K562 (cell line): ENCODE results near the gene DCAF12.

ENCODE experiments used
- CTBP1 ChIP-seq: fragments of 450-650 bp; IDR thresholded peaks from 2 replicates; pipeline ENCODE4 v1.6.1; 2016; ENCODE audit warnings: borderline replicate concordance
- FOS ChIP-seq: IDR thresholded peaks from 3 replicates; pipeline ENCODE4 v1.6.1; 2011; ENCODE audit not compliant: insufficient read length; ENCODE audit errors: extremely low read depth
- FOXM1 ChIP-seq, 2 experiments: fragments of 450-650 bp in 1 of 2; sonication (generic) in 1 of 2; formaldehyde crosslinking in 1 of 2; IDR thresholded peaks; 2 replicates each; pipeline versions ENCODE4 v1.6.1 to v1.9.0; 2017 to 2022; ENCODE audit warnings: low read depth in 2 of 2, mild to moderate bottlenecking in 2 of 2, missing genetic modification reagents in 1 of 2, moderate library complexity in 1 of 2
- HCFC1 ChIP-seq: IDR thresholded peaks from 2 replicates; pipeline ENCODE4 v1.6.1; 2012; ENCODE audit warnings: low read depth, low read length, improper control_type of control experiment
- PBX2 ChIP-seq, 2 experiments: IDR thresholded peaks in 1 of 2; conservative IDR thresholded peaks in 1 of 2; 2 replicates each; pipeline ENCODE4 v1.6.1; 2016; ENCODE audit warnings: low read depth in 2 of 2, mild to moderate bottlenecking in 1 of 2, missing compliant biosample characterization in 1 of 2, missing genetic modification characterization in 1 of 2, moderate library complexity in 1 of 2
- RFX5 ChIP-seq: IDR thresholded peaks from 2 replicates; pipeline ENCODE4 v1.6.1; 2011; ENCODE audit warnings: low read depth, mild to moderate bottlenecking, improper control_type of control experiment, low read length
- TCF3 ChIP-seq: sonication (generic); formaldehyde crosslinking; IDR thresholded peaks from 2 replicates; pipeline ENCODE4 v1.4.0; 2020; ENCODE audit warnings: mild to moderate bottlenecking, missing genetic modification reagents
- ZNF75A ChIP-seq: fragments of 450-650 bp; formaldehyde crosslinking; IDR thresholded peaks from 2 replicates; pipeline ENCODE4 v1.4.0; 2020; ENCODE audit warnings: mild to moderate bottlenecking
- ZNF785 ChIP-seq: fragments of 250-450 bp; sonication (Bioruptor Pico); IDR thresholded peaks from 2 replicates; pipeline ENCODE4 v1.4.0; 2020; ENCODE audit warnings: mild to moderate bottlenecking
- TF ChIP-seq, protein P1 (sequence below), 3 experiments: IDR thresholded peaks in 2 of 3; conservative IDR thresholded peaks in 1 of 3; 2 replicates each; pipeline ENCODE4 v1.5.1; 2011 to 2012; ENCODE audit warnings: low read length in 3 of 3, mild to moderate bottlenecking in 3 of 3, control low read depth in 2 of 3, improper control_type of control experiment in 1 of 3, inconsistent platforms in 1 of 3, low read depth in 1 of 3, mixed read lengths in 1 of 3, moderate library complexity in 1 of 3; ENCODE audit not compliant: insufficient read depth in 2 of 3
- TF ChIP-seq, protein P2 (sequence below), 2 experiments: fragments of 450-650 bp in 1 of 2; sonication (generic) in 1 of 2; formaldehyde crosslinking; conservative IDR thresholded peaks; 2 replicates each; pipeline versions ENCODE4 v1.4.0 to v1.8.1; 2020 to 2022; ENCODE audit warnings: mild to moderate bottlenecking in 1 of 2, missing genetic modification reagents in 1 of 2

GRCh38 chr9:34123682-34124081 lies 2.8 kb downstream of the DCAF12 start:
- TF ChIP-seq ZNF75A (CRISPR knock-in tag): no peak
- TF ChIP-seq, protein P1, sequence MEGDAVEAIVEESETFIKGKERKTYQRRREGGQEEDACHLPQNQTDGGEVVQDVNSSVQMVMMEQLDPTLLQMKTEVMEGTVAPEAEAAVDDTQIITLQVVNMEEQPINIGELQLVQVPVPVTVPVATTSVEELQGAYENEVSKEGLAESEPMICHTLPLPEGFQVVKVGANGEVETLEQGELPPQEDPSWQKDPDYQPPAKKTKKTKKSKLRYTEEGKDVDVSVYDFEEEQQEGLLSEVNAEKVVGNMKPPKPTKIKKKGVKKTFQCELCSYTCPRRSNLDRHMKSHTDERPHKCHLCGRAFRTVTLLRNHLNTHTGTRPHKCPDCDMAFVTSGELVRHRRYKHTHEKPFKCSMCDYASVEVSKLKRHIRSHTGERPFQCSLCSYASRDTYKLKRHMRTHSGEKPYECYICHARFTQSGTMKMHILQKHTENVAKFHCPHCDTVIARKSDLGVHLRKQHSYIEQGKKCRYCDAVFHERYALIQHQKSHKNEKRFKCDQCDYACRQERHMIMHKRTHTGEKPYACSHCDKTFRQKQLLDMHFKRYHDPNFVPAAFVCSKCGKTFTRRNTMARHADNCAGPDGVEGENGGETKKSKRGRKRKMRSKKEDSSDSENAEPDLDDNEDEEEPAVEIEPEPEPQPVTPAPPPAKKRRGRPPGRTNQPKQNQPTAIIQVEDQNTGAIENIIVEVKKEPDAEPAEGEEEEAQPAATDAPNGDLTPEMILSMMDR (IDR thresholded peaks at IDR 0.05 in 2 of 3, conservative IDR thresholded peaks at IDR 0.05 in 1 of 3; ENCODE audit: insufficient read depth in 2 of 3, low read depth in 1 of 3, low read length in 3 of 3): no peak
- TF ChIP-seq ZNF785 (CRISPR knock-in tag): no peak
- TF ChIP-seq RFX5: no peak
- TF ChIP-seq, protein P2, sequence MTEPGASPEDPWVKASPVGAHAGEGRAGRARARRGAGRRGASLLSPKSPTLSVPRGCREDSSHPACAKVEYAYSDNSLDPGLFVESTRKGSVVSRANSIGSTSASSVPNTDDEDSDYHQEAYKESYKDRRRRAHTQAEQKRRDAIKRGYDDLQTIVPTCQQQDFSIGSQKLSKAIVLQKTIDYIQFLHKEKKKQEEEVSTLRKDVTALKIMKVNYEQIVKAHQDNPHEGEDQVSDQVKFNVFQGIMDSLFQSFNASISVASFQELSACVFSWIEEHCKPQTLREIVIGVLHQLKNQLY (CRISPR knock-in tag; conservative IDR thresholded peaks at IDR 0.05): no peak
- TF ChIP-seq FOXM1 (IDR thresholded peaks at IDR 0.05; ENCODE audit: low read depth): no peak
- no peak for TF ChIP-seq FOXM1 (CRISPR knock-in tag; IDR thresholded peaks at IDR 0.05; ENCODE audit: low read depth)
- no peak for TF ChIP-seq TCF3 (CRISPR knock-in tag)
- TF ChIP-seq FOS: no peak
- TF ChIP-seq PBX2 (CRISPR knock-in tag; IDR thresholded peaks at IDR 0.05; ENCODE audit: low read depth): no peak
- TF ChIP-seq PBX2 (tag; conservative IDR thresholded peaks at IDR 0.05; ENCODE audit: low read depth): no peak
- no peak for TF ChIP-seq CTBP1
- TF ChIP-seq HCFC1: no peak
